Measurements from ENCODE around the gene ZBTB7C. TPM values are rescaled to one million over a fixed set of nuclear protein-coding genes. Genes with fewer than 3 reads are reported as not detected.

The ZBTB7C gene
- total RNA-seq, 1 donor from 2014 or later = 0.61 TPM

GRCh38 chr18:47986620-47987387 is 422.4 kb downstream of the ZBTB7C start:
- Mint-ChIP-seq H3K9me3 (no peaks in the 10 kb centered on the region), H3K4me1 (peaks cover 3% of the 10 kb centered on the region), H3K4me3 (no peak overlapping the region), H3K27ac (ENCODE audit: unreplicated experiment) (no peak overlapping the region), H3K36me3 (ENCODE audit: low read depth) (no peaks in the 10 kb centered on the region), H3K27me3 (ENCODE audit: low read depth) (peaks cover 25% of the 10 kb centered on the region)
- no peak for TF ChIP-seq CTCF (conservative IDR thresholded peaks at IDR 0.05)
- no peak for DNase-seq (ENCODE audit: low read depth, low spot score)

GRCh38 chr18:47985866-47986265 is 423.3 kb downstream of the ZBTB7C start:
- H3K4me1 Mint-ChIP-seq = peaks cover 3% of the 10 kb centered on the region
- H3K36me3 Mint-ChIP-seq (ENCODE audit: low read depth) = no peaks in the 10 kb centered on the region
- H3K9me3 Mint-ChIP-seq = no peaks in the 10 kb centered on the region
- no peak overlapping the region for H3K27ac Mint-ChIP-seq (ENCODE audit: unreplicated experiment)
- no peak for DNase-seq (ENCODE audit: low read depth, low spot score)
- peaks cover 19% of the 10 kb centered on the region for H3K27me3 Mint-ChIP-seq (ENCODE audit: low read depth)
- TF ChIP-seq CTCF (conservative IDR thresholded peaks at IDR 0.05) = no peak
- no peak overlapping the region for H3K4me3 Mint-ChIP-seq

- no peak for DNase-seq (ENCODE audit: low read depth, low spot score)
- TF ChIP-seq CTCF (conservative IDR thresholded peaks at IDR 0.05) = no peak
- Mint-ChIP-seq H3K36me3 (ENCODE audit: low read depth) (no peaks in the 10 kb centered on the region), H3K9me3 (no peaks in the 10 kb centered on the region), H3K27me3 (ENCODE audit: low read depth) (peaks cover 15% of the 10 kb centered on the region), H3K27ac (ENCODE audit: unreplicated experiment) (no peak overlapping the region), H3K4me3 (no peak overlapping the region), H3K4me1 (peaks cover 3% of the 10 kb centered on the region)
These were observed 424.2 kb downstream of the ZBTB7C start for GRCh38 chr18:47984991-47985390.

GRCh38 chr18:47983946-47984345 is 425.2 kb downstream of the ZBTB7C start:
- Mint-ChIP-seq H3K27me3 (ENCODE audit: low read depth) (peaks cover 9% of the 10 kb centered on the region), H3K4me1 (peaks cover 3% of the 10 kb centered on the region), H3K27ac (ENCODE audit: unreplicated experiment) (no peak overlapping the region), H3K4me3 (no peak overlapping the region), H3K36me3 (ENCODE audit: low read depth) (no peaks in the 10 kb centered on the region), H3K9me3 (no peaks in the 10 kb centered on the region)
- no peak for TF ChIP-seq CTCF (conservative IDR thresholded peaks at IDR 0.05)
- DNase-seq (ENCODE audit: low read depth, low spot score) = no peak

GRCh38 chr18:47983055-47983454 is 426.1 kb downstream of the ZBTB7C start:
- H3K4me3 Mint-ChIP-seq = no peak overlapping the region
- no peaks in the 10 kb centered on the region for H3K9me3 Mint-ChIP-seq
- H3K27me3 Mint-ChIP-seq (ENCODE audit: low read depth) = peaks cover 9% of the 10 kb centered on the region
- H3K4me1 Mint-ChIP-seq = peaks cover 3% of the 10 kb centered on the region
- no peak overlapping the region for H3K27ac Mint-ChIP-seq (ENCODE audit: unreplicated experiment)
- TF ChIP-seq CTCF (conservative IDR thresholded peaks at IDR 0.05) = no peak
- DNase-seq (ENCODE audit: low read depth, low spot score) = no peak
- no peaks in the 10 kb centered on the region for H3K36me3 Mint-ChIP-seq (ENCODE audit: low read depth)

Measured in neural crest cell (in vitro differentiated cells).